ENCODE data around the gene HNRNPM. TPM values are rescaled to one million over a fixed set of nuclear protein-coding genes. Genes with fewer than 3 reads are reported as not detected.
A peak's percentile ranks its signal among the peaks of the same experiment; 100 is the strongest.

HNRNPM gene
- total RNA-seq, 1 donor from 2014 or later = 320 TPM

GRCh38 chr19:8519388-8519787 is 74.6 kb downstream of the HNRNPM start:
- no peak overlapping the region for H3K27ac Mint-ChIP-seq
- no peaks in the 10 kb centered on the region for H3K36me3 Mint-ChIP-seq (ENCODE audit: insufficient read depth)
- no peak overlapping the region for H3K4me3 Mint-ChIP-seq (ENCODE audit: low read depth)
- TF ChIP-seq CTCF (IDR thresholded peaks at IDR 0.05; ENCODE audit: unreplicated experiment) = no peak
- peaks cover 10% of the 10 kb centered on the region for H3K27me3 Mint-ChIP-seq
- H3K9me3 Mint-ChIP-seq (ENCODE audit: low read depth) = no peaks in the 10 kb centered on the region
- H3K4me1 Mint-ChIP-seq (ENCODE audit: low read depth) = no peaks in the 10 kb centered on the region
- DNase-seq (ENCODE audit: low spot score, unreplicated experiment) = no peak

- no peaks in the 10 kb centered on the region for H3K27me3 Mint-ChIP-seq
- TF ChIP-seq CTCF (IDR thresholded peaks at IDR 0.05; ENCODE audit: unreplicated experiment) = peak; percentile 62
- H3K36me3 Mint-ChIP-seq (ENCODE audit: insufficient read depth) = peaks cover 13% of the 10 kb centered on the region
- H3K4me3 Mint-ChIP-seq (ENCODE audit: low read depth) = no peak overlapping the region
- peaks cover 10% of the 10 kb centered on the region for H3K4me1 Mint-ChIP-seq (ENCODE audit: low read depth)
- no peak overlapping the region for H3K27ac Mint-ChIP-seq
- no peaks in the 10 kb centered on the region for H3K9me3 Mint-ChIP-seq (ENCODE audit: low read depth)
- DNase-seq (ENCODE audit: low spot score, unreplicated experiment) = no peak
Observed at GRCh38 chr19:8525401-8525684, 80.6 kb downstream of the HNRNPM start.

DNA sequence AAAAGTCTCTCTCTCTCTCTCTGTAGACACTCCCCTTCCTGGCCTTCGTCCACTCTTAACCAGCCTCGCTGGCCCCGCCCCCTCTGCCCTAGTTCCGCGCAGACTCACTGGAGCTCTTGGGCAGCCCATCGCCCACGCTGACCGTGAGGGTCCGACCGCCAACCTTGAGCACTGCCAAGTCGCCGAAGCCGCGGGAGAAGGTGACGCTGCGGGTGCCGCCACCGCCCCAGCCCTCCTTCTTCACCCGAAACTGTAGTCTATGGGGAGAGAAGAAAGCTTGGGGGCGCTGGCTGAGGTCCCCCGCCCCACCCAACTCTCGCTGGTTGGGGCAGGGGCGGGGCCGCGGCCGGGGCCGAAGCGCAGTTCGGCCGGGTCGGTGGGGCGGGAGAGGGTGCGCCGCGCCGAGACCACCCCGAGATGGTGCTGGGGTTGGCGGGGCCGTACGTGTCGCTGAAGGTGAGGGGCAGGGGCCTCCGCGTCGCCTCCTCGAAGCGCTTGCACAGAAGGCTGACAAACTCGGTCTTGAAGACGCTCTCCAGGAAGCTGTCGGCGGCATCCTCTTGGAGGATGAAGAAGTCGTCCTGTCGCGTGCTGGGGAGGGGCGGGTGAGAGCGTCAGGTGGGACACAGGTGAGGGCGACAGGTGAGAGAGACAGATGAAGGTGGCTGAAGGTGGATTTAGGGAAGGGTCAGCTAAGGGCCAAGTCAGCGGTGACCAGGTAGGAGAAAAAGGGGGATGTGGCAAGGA is 81.7 kb downstream of the HNRNPM start:
- Mint-ChIP-seq H3K27me3 (no peaks in the 10 kb centered on the region), H3K4me1 (ENCODE audit: low read depth) (peaks cover 10% of the 10 kb centered on the region), H3K36me3 (ENCODE audit: insufficient read depth) (peaks cover 13% of the 10 kb centered on the region), H3K27ac (peak overlapping the region; percentile 81), H3K9me3 (ENCODE audit: low read depth) (no peaks in the 10 kb centered on the region), H3K4me3 (ENCODE audit: low read depth) (no peak overlapping the region)
- TF ChIP-seq CTCF (IDR thresholded peaks at IDR 0.05; ENCODE audit: unreplicated experiment) = no peak
- peak; percentile 90 for DNase-seq (ENCODE audit: low spot score, unreplicated experiment)

DNA sequence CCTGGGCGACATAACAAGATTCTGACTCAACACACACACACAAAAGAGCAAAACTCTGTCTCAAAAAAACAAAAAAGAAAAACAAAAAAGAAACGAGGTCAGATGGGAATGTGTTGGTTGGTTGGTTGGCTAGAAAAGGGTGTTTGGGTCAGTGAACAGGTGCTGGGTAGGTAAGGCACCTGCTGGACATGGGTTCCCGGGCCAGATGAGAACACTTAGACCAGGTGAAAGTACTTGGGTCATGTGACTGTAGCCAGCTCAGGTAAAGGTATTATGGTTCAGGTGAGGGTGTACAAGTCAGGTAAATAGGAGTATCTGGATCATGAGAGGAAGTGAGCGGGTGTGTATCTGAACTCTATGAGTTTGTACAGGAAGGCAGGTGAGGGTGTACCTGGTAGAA is 83.7 kb downstream of the HNRNPM start:
- no peak for DNase-seq (ENCODE audit: low spot score, unreplicated experiment)
- no peak for TF ChIP-seq CTCF (IDR thresholded peaks at IDR 0.05; ENCODE audit: unreplicated experiment)
- H3K4me3 Mint-ChIP-seq (ENCODE audit: low read depth) = peak overlapping the region; percentile 46
- no peak overlapping the region for H3K27ac Mint-ChIP-seq
- H3K36me3 Mint-ChIP-seq (ENCODE audit: insufficient read depth) = peaks cover 13% of the 10 kb centered on the region
- no peaks in the 10 kb centered on the region for H3K9me3 Mint-ChIP-seq (ENCODE audit: low read depth)
- peaks cover 10% of the 10 kb centered on the region for H3K4me1 Mint-ChIP-seq (ENCODE audit: low read depth)
- no peaks in the 10 kb centered on the region for H3K27me3 Mint-ChIP-seq

- Mint-ChIP-seq H3K36me3 (ENCODE audit: insufficient read depth) (peaks cover 13% of the 10 kb centered on the region), H3K27ac (no peak overlapping the region), H3K9me3 (ENCODE audit: low read depth) (no peaks in the 10 kb centered on the region), H3K4me3 (ENCODE audit: low read depth) (no peak overlapping the region), H3K27me3 (no peaks in the 10 kb centered on the region), H3K4me1 (ENCODE audit: low read depth) (peaks cover 10% of the 10 kb centered on the region)
- DNase-seq (ENCODE audit: low spot score, unreplicated experiment) = no peak
- no peak for TF ChIP-seq CTCF (IDR thresholded peaks at IDR 0.05; ENCODE audit: unreplicated experiment)
Observed at GRCh38 chr19:8529369-8530006, 84.7 kb downstream of the HNRNPM start.

Data from progenitor cell of endocrine pancreas (in vitro differentiated cells).